Endothelial cell of umbilical vein (primary cell): Measurements from ENCODE around the gene NPSR1. TPM values are rescaled to one million over a fixed set of nuclear protein-coding genes. Genes with fewer than 3 reads are reported as not detected.

Source experiments
- BruUV-seq: library from RNA; stranded (reverse); fragments of 400-500 nt; replicated peaks from 2 replicates; lab custom pipeline; 2021; lab: Mats Ljungman, UMichigan
- CTCF ChIA-PET: fragments of 300-600, 350-600 bp; sonication (Branson Sonifier 250); formaldehyde crosslinking; loops from one replicate; lab custom pipeline; 2021; ENCODE audit warnings: antibody characterized with exemption, inconsistent platforms; lab: Charles Lee
- POLR2A ChIA-PET: fragments of 300-600, 350-600 bp; sonication (Branson Sonifier 250); formaldehyde crosslinking; loops from one replicate; lab custom pipeline; 2021; ENCODE audit warnings: antibody characterized with exemption, inconsistent platforms; lab: Charles Lee
- DNase-seq: peaks from one replicate; pipeline ENCODE4 v3.0.0-alpha.2; 2011; ENCODE audit warnings: low read depth, low spot score
- FAIRE-seq: peaks from 2 replicates; lab custom pipeline; 2011; peaks lifted over from hg19 to GRCh38; lab: Jason Lieb, UNC
- H2AFZ ChIP-seq: 2 replicates; pipeline ENCODE4 v1.6.0; 2012; ENCODE audit warnings: low read depth, low read length, control low read depth, inconsistent platforms
- H3K27ac ChIP-seq: 2 replicates; pipeline ENCODE4 v1.5.1; 2011; ENCODE audit warnings: low read depth, mild to moderate bottlenecking, control low read depth, low read length, moderate library complexity; ENCODE audit not compliant: insufficient read depth
- H3K27me3 ChIP-seq, 2 experiments: 2 replicates each; pipeline versions ENCODE4 v1.6.0 to v1.6.1; 2011; ENCODE audit warnings: low read length in 2 of 2, mixed read lengths in 1 of 2; ENCODE audit not compliant: control insufficient read depth in 2 of 2, insufficient read depth in 2 of 2
- H3K36me3 ChIP-seq, 2 experiments: 2 replicates in 1 of 2; 3 replicates in 1 of 2; pipeline ENCODE4 v1.5.1; 2011; ENCODE audit warnings: low read length in 2 of 2, mild to moderate bottlenecking in 1 of 2, moderate library complexity in 1 of 2; ENCODE audit not compliant: control insufficient read depth in 2 of 2, insufficient read depth in 2 of 2; ENCODE audit errors: extremely low read depth in 1 of 2
- H3K4me1 ChIP-seq: 3 replicates; pipeline ENCODE4 v1.5.1; 2011; ENCODE audit warnings: mild to moderate bottlenecking, low read length; ENCODE audit not compliant: control insufficient read depth, insufficient read depth; ENCODE audit errors: extremely low read depth
- H3K4me2 ChIP-seq: 2 replicates; pipeline ENCODE4 v1.6.1; 2011; ENCODE audit warnings: low read length, control low read depth, mixed read lengths; ENCODE audit not compliant: insufficient read depth
- H3K4me3 ChIP-seq, 3 experiments: fragments of 200-600 bp in 1 of 3; sonication (generic), shearing (Covaris generic) in 1 of 3; replicated peaks in 1 of 3; 2 replicates each; pipeline ENCODE4 v1.5.1; 2011 to 2016; ENCODE audit warnings: control low read depth in 3 of 3, low read length in 3 of 3, mild to moderate bottlenecking in 2 of 3, inconsistent platforms in 1 of 3, low read depth in 1 of 3, moderate library complexity in 1 of 3; ENCODE audit not compliant: insufficient read depth in 1 of 3
- H3K79me2 ChIP-seq: 2 replicates; pipeline ENCODE4 v1.6.0; 2012; ENCODE audit warnings: low read length, inconsistent platforms; ENCODE audit not compliant: control insufficient read depth, insufficient read depth
- H3K9ac ChIP-seq: replicated peaks from 2 replicates; pipeline ENCODE3; 2011; ENCODE audit warnings: low read length, control low read depth; ENCODE audit not compliant: insufficient read depth; ENCODE audit errors: extremely low read depth
- H3K9me1 ChIP-seq: replicated peaks from 3 replicates; pipeline ENCODE4 v1.6.0; 2011; ENCODE audit warnings: mild to moderate bottlenecking, low read length; ENCODE audit not compliant: control insufficient read depth, insufficient read depth; ENCODE audit errors: extremely low read depth
- H3K9me3 ChIP-seq: replicated peaks from 2 replicates; pipeline ENCODE4 v1.5.1; 2012; ENCODE audit warnings: low read length, inconsistent platforms; ENCODE audit not compliant: control insufficient read depth, insufficient read depth
- H4K20me1 ChIP-seq: replicated peaks from 2 replicates; pipeline ENCODE3; 2011; ENCODE audit warnings: mild to moderate bottlenecking, low read length; ENCODE audit not compliant: control insufficient read depth, insufficient read depth; ENCODE audit errors: extremely low read depth
- CTCF ChIP-seq, 2 donors: IDR thresholded peaks; 1 replicate in 1 of 2; 2 replicates in 1 of 2; pipeline ENCODE4 v1.5.1; 2011; ENCODE audit warnings: low read length in 2 of 2, mild to moderate bottlenecking in 2 of 2, moderate library complexity in 2 of 2, control low read depth in 1 of 2, inconsistent platforms in 1 of 2, low read depth in 1 of 2; ENCODE audit not compliant: insufficient read depth in 1 of 2; ENCODE audit errors: extremely low read depth in 1 of 2
- EZH2 ChIP-seq: IDR thresholded peaks from 2 replicates; pipeline ENCODE4 v1.6.1; 2012; ENCODE audit warnings: borderline replicate concordance, low read depth, mild to moderate bottlenecking, moderate library complexity, low read length, inconsistent platforms; ENCODE audit not compliant: severe bottlenecking
- FOS ChIP-seq: IDR thresholded peaks from 2 replicates; pipeline ENCODE4 v1.6.1; 2011; ENCODE audit warnings: mild to moderate bottlenecking, low read length, moderate library complexity, borderline replicate concordance; ENCODE audit not compliant: insufficient read depth
- GATA2 ChIP-seq: IDR thresholded peaks from 2 replicates; pipeline ENCODE4 v1.7.0; 2011; ENCODE audit warnings: low read depth, mild to moderate bottlenecking, moderate library complexity, mixed read lengths, low read length; ENCODE audit not compliant: insufficient read length, insufficient read depth
- JUN ChIP-seq: IDR thresholded peaks from 2 replicates; pipeline ENCODE4 v1.6.1; 2011; ENCODE audit warnings: borderline replicate concordance, low read depth; ENCODE audit not compliant: insufficient read length, insufficient read depth
- MYC ChIP-seq: IDR thresholded peaks from one replicate; pipeline ENCODE4 v1.6.1; 2011; ENCODE audit warnings: mild to moderate bottlenecking, low read depth, low read length
- POLR2A ChIP-seq: IDR thresholded peaks from 2 replicates; pipeline ENCODE4 v1.6.1; 2012; ENCODE audit warnings: low read depth, mild to moderate bottlenecking, control low read depth, low read length
- POLR2AphosphoS5 ChIP-seq: IDR thresholded peaks from 2 replicates; pipeline ENCODE4 v1.6.1; 2012; ENCODE audit warnings: low read depth, mild to moderate bottlenecking, control low read depth, low read length, moderate library complexity; ENCODE audit not compliant: insufficient read depth
- dilution Hi-C: fragments of 300-500 bp; cut with MboI; formaldehyde crosslinking; loops from one replicate; pipeline ENCODE4 v1.15.0; 2019; ENCODE audit warnings: low sequenced_read_pairs; ENCODE audit not compliant: extremely low pct_ligation_motif_present
- intact Hi-C: fragments of 100-400 bp; cut with micrococcal nuclease; formaldehyde crosslinking; loops from one replicate; pipeline ENCODE4 v1.10.0; 2022
- polyA plus RNA-seq, 4 experiments: library from polyadenylated mRNA; depleted of rRNA in 3 of 4; stranded (reverse) in 3 of 4; unstranded in 1 of 4; fragments of >200 nt; gene quantifications; 2 replicates each; pipeline versions ENCODE4 v1.2.1 to v1.2.3, GENCODE V29; 2011 to 2012; ENCODE audit warnings: missing spikeins in 1 of 4
- total RNA-seq: library from RNA; stranded (reverse); gene quantifications from 2 replicates; pipeline ENCODE4 v1.2.3, GENCODE V29; 2021
- TF ChIP-seq, protein P1 (sequence below): IDR thresholded peaks from 2 replicates; pipeline ENCODE4 v1.6.1; 2011; ENCODE audit not compliant: insufficient read depth, insufficient read length

NPSR1 gene
- total and polyA plus RNA-seq, 2 donors (not counting 3 experiments of a cell fraction or from before 2014, with no cell fraction given) = not detected

DNA sequence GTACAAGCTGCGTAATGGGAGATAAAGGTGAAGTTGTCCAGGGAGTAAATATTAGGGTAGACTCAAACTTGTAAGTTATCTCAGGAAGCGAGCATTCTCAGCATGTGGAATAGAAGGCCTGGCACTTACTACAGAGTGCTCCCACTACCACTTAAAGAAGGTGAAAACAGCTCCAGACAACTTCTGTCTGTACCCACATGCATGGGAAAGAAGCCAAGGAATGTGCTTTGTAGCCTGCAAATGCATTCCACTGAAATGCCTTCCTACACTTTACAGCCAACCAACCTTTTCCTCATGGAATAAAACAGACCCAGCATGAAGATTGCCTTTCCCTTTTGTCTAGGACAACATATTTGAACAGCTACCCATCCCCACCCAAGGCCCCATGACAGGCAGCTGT lies 45.4 kb upstream of the NPSR1 start:
- POLR2A ChIA-PET = no interaction called here
- Histone ChIP-seq H3K36me3 (no peaks in the 10 kb centered on the region), H3K4me1 (no peaks in the 10 kb centered on the region), H3K27me3 (no peaks in the 10 kb centered on the region), H3K79me2 (no peaks in the 10 kb centered on the region), H2AFZ (no peak overlapping the region), H3K9ac (no peak overlapping the region), H3K27ac (no peak overlapping the region), H4K20me1 (no peaks in the 10 kb centered on the region), H3K4me3 (no peak overlapping the region), H3K4me2 (no peak overlapping the region), H3K9me1 (no peaks in the 10 kb centered on the region), H3K9me3 (no peaks in the 10 kb centered on the region)
- dilution Hi-C loops (no loop called here), intact Hi-C loops (no loop called here)
- FAIRE-seq (no peak), DNase-seq (no peak)
- CTCF ChIA-PET = interaction anchor here (1.4 kb wide), 1 partner anchor 17 kb away, joined by 3 read pairs; no protein-coding TSS in a partner anchor
- TF ChIP-seq EZH2 (no peak), GATA2 (no peak), FOS (no peak), CTCF (IDR thresholded peaks at IDR 0.05; ENCODE audit: extremely low read depth in 1 of 2, insufficient read depth in 1 of 2, low read depth in 1 of 2, low read length in 2 of 2) (no peak), POLR2AphosphoS5 (no peak), MYC (no peak), JUN (no peak), POLR2A (no peak)
- TF ChIP-seq, protein P1, sequence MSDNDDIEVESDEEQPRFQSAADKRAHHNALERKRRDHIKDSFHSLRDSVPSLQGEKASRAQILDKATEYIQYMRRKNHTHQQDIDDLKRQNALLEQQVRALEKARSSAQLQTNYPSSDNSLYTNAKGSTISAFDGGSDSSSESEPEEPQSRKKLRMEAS = no peak
- no TSS peak for BruUV-seq
